ENCODE measurements around the gene FAM167B. TPM values are rescaled to one million over a fixed set of nuclear protein-coding genes. Genes with fewer than 3 reads are reported as not detected.

Gene FAM167B
- polyA plus RNA-seq, 1 donor (not counting 4 experiments of a cell fraction or from before 2014, with no cell fraction given), result 0.07 TPM

- Histone ChIP-seq H3K27me3 (ENCODE audit: control insufficient read depth, extremely low read depth, insufficient read depth, low read length) (no peaks in the 10 kb centered on the region), H3K4me1 (ENCODE audit: control insufficient read depth, extremely low read depth, insufficient read depth, low read length) (peaks cover 13% of the 10 kb centered on the region), H3K27ac (ENCODE audit: control insufficient read depth, insufficient read depth, low read length) (no peak overlapping the region), H2AFZ (ENCODE audit: control insufficient read depth, low read length) (no peak overlapping the region), H3K36me3 (ENCODE audit: control insufficient read depth in 2 of 2, extremely low read depth in 1 of 2, insufficient read depth in 2 of 2, low read length in 2 of 2) (no peaks in the 10 kb centered on the region), H3K79me2 (ENCODE audit: control insufficient read depth, insufficient read depth, low read length) (no peaks in the 10 kb centered on the region), H3K4me2 (ENCODE audit: control insufficient read depth, extremely low read depth, insufficient read depth, low read depth, low read length) (no peak overlapping the region), H3K9me3 (ENCODE audit: control insufficient read depth, low read depth, low read length) (no peaks in the 10 kb centered on the region), H3K4me3 (ENCODE audit: control insufficient read depth in 2 of 3, extremely low read depth in 1 of 3, insufficient read depth in 2 of 3, low read depth in 1 of 3, low read length in 3 of 3) (no peak overlapping the region), H3K9me1 (ENCODE audit: control insufficient read depth, extremely low read depth, insufficient read depth, low read length) (no peaks in the 10 kb centered on the region), H3K9ac (ENCODE audit: control insufficient read depth, extremely low read depth, insufficient read depth, low read length) (no peak overlapping the region), H4K20me1 (ENCODE audit: control insufficient read depth, extremely low read depth, insufficient read depth, low read length) (no peaks in the 10 kb centered on the region)
- dilution Hi-C loops (cut with MboI; ENCODE audit: extremely low pct_ligation_motif_present, low sequenced_read_pairs), result no loop called here
- FAIRE-seq, result no peak
- TF ChIP-seq CTCF (optimal IDR thresholded peaks at IDR 0.05 in 1 of 3, IDR thresholded peaks at IDR 0.05 in 1 of 3, conservative IDR thresholded peaks at IDR 0.05 in 1 of 3; ENCODE audit: extremely low read depth in 1 of 3, insufficient read depth in 2 of 3, low read length in 3 of 3) (no peak), EZH2 (IDR thresholded peaks at IDR 0.05; ENCODE audit: low read length) (no peak)
- DNase-seq (ENCODE audit: low read depth, low spot score), result no peak
These were observed 22.7 kb downstream of the FAM167B start for GRCh38 chr1:32269744-32270143.

DNA sequence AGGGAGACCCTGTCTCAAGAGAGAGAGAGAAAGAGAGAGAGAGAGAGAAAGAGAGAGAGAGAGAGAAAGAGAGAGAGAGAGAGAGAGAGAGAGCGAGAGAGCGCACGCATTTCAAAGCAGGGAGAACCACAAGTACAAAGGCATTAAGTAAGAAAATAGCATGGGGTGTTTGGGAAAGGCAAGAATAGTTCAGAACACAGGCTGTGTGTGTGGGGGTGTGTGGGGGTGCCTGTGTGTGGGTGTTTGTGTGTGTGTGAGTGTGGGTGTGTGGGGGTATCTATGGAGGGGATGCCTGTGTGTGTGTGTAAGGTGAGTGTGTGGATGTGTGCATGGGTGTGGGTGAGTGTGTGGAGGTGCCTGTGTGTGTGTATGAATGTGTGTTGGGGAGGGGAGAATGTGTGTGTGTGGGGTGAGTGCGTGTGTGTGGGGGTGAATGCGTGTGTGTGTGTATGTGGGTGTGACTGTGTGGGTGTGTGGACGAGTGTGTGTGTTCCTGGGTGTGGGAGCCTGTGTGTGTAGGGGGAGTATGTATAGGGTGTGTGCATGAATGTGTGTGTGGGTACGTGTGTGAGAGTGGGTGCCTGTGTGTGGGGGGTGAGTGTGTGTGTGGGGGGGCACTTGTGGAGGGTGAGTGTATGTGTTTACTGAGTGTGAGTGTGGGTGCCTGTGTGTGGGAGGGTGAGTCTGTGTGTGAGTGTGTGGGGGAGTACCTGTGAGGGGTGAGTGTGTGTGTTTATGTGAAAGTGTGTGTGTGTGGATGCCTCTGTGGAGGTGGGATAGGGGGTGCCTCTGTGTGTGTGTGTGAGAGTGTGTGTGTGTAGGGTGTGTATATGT, 25.8 kb downstream of the FAM167B start:
- Histone ChIP-seq H3K27me3 (ENCODE audit: control insufficient read depth, extremely low read depth, insufficient read depth, low read length) (peaks cover 10% of the 10 kb centered on the region), H3K36me3 (ENCODE audit: control insufficient read depth in 2 of 2, extremely low read depth in 1 of 2, insufficient read depth in 2 of 2, low read length in 2 of 2) (no peaks in the 10 kb centered on the region), H3K4me3 (ENCODE audit: control insufficient read depth in 2 of 3, extremely low read depth in 1 of 3, insufficient read depth in 2 of 3, low read depth in 1 of 3, low read length in 3 of 3) (no peak overlapping the region), H3K4me2 (ENCODE audit: control insufficient read depth, extremely low read depth, insufficient read depth, low read depth, low read length) (peak overlapping the region; percentile 55), H3K27ac (ENCODE audit: control insufficient read depth, insufficient read depth, low read length) (no peak overlapping the region), H3K9me1 (ENCODE audit: control insufficient read depth, extremely low read depth, insufficient read depth, low read length) (no peaks in the 10 kb centered on the region), H4K20me1 (ENCODE audit: control insufficient read depth, extremely low read depth, insufficient read depth, low read length) (no peaks in the 10 kb centered on the region), H3K79me2 (ENCODE audit: control insufficient read depth, insufficient read depth, low read length) (no peaks in the 10 kb centered on the region), H3K9me3 (ENCODE audit: control insufficient read depth, low read depth, low read length) (no peaks in the 10 kb centered on the region), H3K4me1 (ENCODE audit: control insufficient read depth, extremely low read depth, insufficient read depth, low read length) (peaks cover 13% of the 10 kb centered on the region), H2AFZ (ENCODE audit: control insufficient read depth, low read length) (peak overlapping the region; percentile 54), H3K9ac (ENCODE audit: control insufficient read depth, extremely low read depth, insufficient read depth, low read length) (peak overlapping the region; percentile 25)
- DNase-seq (ENCODE audit: low read depth, low spot score) (no peak), FAIRE-seq (no peak)
- dilution Hi-C loops (cut with MboI; ENCODE audit: extremely low pct_ligation_motif_present, low sequenced_read_pairs), result no loop called here
- TF ChIP-seq EZH2 (IDR thresholded peaks at IDR 0.05; ENCODE audit: low read length), result no peak
- TF ChIP-seq CTCF (optimal IDR thresholded peaks at IDR 0.05 in 1 of 3, IDR thresholded peaks at IDR 0.05 in 1 of 3, conservative IDR thresholded peaks at IDR 0.05 in 1 of 3; ENCODE audit: extremely low read depth in 1 of 3, insufficient read depth in 2 of 3, low read length in 3 of 3), result no peak
